Measurements from ENCODE around the gene ZFR2.
"Not testable (repeated sequence)": the region's sequence is repeated elsewhere in the genome, so short reads cannot be mapped to it uniquely, and the experiment has no call there.

ZFR2 gene
- total RNA-seq, result 0.30 to 1.3 (median 0.75) reads per million in 9 experiments

DNA sequence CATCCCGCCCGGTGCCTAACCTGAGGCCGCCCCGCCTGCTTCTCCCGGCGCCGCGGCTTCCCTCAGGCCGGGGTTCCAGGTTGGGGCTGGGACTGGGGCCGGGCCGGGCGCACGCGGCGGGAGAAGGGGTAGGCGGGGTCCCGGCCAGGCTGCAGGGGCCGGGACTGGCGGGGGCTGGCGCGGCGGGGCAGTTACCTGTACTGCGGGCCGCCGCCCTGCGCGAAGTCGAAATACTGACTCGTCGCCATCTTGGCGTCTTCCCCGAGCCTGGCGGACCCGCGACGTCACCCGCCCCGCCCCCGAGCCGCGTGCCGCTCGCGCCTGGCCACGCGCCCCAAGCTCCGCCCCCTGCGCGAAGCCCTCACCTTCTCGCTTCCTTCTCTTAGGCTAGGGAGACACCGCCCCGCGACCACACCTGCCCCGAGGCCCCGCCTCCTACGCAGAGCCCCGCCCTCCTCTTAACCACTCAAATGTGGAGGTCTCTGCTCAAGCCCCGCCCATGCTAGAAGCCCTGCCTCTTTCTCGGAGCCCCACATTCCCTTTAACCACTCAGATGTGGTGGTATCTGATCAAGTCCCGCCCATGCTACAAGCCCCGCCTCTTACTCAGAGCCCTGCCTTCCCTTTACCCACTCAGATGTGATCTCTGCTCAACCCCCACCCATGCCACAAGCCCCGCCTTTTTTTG is at the start of gene ZFR2:
Gene ZFR2 (minus strand): TSS at position 269 of the 687 bp plus-strand sequence. CDS start 21 bp downstream, at position 248.
- DNase-seq, result peak in 1 of 3 experiments; percentile 5
- peak within 1 kb of the TSS; percentile 45 to 63 for H3K4me3 Mint-ChIP-seq
- peaks cover 36 to 57% of the 10 kb centered on the region in 2 donors for H3K27me3 Mint-ChIP-seq
- peak within 1 kb of the TSS in 1 of 2 donors; percentile 63 for H3K27ac Mint-ChIP-seq
- peaks cover 7 to 16% of the 10 kb centered on the region in 2 donors for H3K4me1 Mint-ChIP-seq (ENCODE audit: low read depth in 2 of 2)
- no peaks in the 10 kb centered on the region for H3K9me3 Mint-ChIP-seq
- H3K36me3 Mint-ChIP-seq (ENCODE audit: insufficient read depth), result no peaks in the 10 kb centered on the region
- peak; percentile 39 for ATAC-seq (replicated peaks)

DNA sequence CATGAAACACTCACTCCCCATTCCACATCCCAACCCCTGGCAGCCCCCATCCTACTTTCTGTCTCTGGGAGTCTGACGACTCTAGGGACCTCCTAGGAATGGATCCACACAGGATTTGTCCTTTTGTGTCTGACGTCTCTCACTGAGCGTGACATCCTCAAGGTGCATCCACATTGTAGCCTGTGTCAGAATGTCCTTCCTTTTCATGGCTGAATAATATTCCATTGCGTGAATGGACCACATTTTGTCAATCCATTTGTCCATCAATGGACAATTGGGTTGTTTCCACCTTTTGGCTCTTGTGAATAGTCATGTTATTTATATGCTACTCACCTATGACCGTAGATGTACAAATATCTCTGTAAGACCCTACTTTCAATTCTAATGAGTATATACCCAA is 47.2 kb upstream of the ZFR2 start:
- no peak overlapping the region for H3K27ac Mint-ChIP-seq
- H3K27me3 Mint-ChIP-seq, result peaks cover 6 to 10% of the 10 kb centered on the region in 2 donors
- no peaks in the 10 kb centered on the region for H3K4me1 Mint-ChIP-seq (ENCODE audit: low read depth in 2 of 2)
- H3K36me3 Mint-ChIP-seq (ENCODE audit: insufficient read depth), result no peaks in the 10 kb centered on the region
- H3K4me3 Mint-ChIP-seq, result no peak overlapping the region
- ATAC-seq (replicated peaks), result no peak
- no peaks in the 10 kb centered on the region for H3K9me3 Mint-ChIP-seq
- DNase-seq, result no peak

DNA sequence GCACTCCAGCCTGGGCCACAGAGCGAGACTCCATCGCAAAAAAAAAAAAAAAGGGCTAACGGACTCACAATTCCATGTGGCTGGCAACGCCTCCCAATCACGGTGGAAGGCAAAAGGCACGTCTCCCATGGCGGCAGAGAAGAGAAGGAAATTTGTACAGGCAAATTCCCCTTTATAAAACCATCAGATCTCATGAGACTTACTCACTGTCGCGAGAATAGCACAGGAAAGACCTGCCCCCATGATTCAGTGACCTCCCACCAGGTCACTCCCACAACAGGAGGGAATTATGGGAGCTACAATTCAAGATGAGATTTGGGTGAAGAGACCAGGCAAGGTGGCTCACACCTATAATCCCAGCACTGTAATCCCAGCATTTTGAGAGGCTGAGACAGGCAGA is 45.4 kb upstream of the ZFR2 start:
- H3K36me3 Mint-ChIP-seq (ENCODE audit: insufficient read depth), result no peaks in the 10 kb centered on the region
- peaks cover 6 to 10% of the 10 kb centered on the region in 2 donors for H3K27me3 Mint-ChIP-seq
- no peaks in the 10 kb centered on the region for H3K9me3 Mint-ChIP-seq
- H3K27ac Mint-ChIP-seq, result no peak overlapping the region
- H3K4me3 Mint-ChIP-seq, result no peak overlapping the region
- ATAC-seq (replicated peaks) (no peak), DNase-seq (no peak)
- H3K4me1 Mint-ChIP-seq (ENCODE audit: low read depth in 2 of 2), result no peaks in the 10 kb centered on the region

DNA sequence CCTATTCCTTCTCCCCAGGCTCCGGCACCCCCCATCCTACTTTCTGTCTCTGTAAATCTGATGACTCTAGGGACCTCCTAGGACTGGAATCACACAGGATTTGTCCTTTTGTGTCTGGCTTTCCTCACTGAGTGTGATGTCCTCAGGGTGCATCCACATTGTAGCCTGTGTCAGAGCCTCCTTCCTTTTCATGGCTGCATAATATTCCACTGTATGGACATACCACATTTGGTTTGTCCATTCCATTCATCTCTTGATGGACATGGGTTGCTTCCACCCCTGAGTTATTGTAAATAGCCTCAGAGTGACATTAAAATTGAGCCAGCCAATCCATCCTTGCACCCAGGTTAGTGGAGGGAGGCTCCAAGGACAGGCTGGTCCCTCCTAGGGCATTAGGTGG is 41.3 kb upstream of the ZFR2 start:
- ATAC-seq (replicated peaks), result no peak
- DNase-seq, result no peak
- no peaks in the 10 kb centered on the region for H3K4me1 Mint-ChIP-seq (ENCODE audit: low read depth in 2 of 2)
- H3K4me3 Mint-ChIP-seq, result no peak overlapping the region
- H3K36me3 Mint-ChIP-seq (ENCODE audit: insufficient read depth), result no peaks in the 10 kb centered on the region
- H3K9me3 Mint-ChIP-seq, result no peaks in the 10 kb centered on the region
- no peak overlapping the region for H3K27ac Mint-ChIP-seq
- H3K27me3 Mint-ChIP-seq, result peaks cover 0 to 13% of the 10 kb centered on the region in 2 donors

DNA sequence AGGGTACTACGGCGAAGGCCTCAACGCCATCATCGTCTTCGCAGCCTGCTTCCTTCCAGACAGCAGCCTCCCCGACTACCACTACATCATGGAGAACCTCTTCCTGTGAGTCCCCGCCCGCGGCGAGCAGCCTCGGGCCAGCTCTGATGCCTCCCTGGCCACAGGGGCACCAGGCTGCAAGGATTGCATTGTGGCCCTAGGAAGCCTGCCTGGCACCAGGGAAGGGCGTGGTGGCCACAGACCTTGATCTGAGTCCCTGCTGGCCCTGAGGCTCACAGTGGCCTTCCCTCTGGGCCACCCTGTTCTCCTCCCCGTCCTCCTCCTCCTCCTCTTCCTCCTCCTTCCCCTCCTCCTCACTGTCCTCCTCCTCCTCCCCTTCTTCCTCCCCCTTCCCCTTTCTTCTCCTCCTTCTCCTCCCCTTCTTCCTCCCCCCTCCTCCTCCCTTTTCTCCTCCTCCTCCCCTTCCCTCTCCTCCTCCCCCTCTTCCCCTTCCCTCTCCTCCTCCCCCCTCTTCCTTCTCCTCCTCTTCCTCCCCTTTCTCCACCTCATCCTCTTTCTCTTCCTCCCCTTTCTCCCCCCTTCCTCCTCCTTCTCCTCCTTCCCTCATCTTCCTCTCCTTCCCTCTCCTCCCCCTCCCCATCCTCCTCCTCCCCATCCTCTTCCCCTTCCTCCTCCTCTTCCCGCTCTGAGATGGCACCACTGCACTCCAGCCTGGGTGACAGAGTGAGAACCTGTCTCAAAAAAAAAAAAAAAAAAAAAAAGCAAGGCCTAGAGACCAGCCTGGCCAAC is 39.6 kb upstream of the ZFR2 start:
- no peak overlapping the region for H3K4me3 Mint-ChIP-seq
- no peak overlapping the region for H3K27ac Mint-ChIP-seq
- H3K36me3 Mint-ChIP-seq (ENCODE audit: insufficient read depth), result no peaks in the 10 kb centered on the region
- DNase-seq, result no peak
- ATAC-seq (replicated peaks), result no peak
- H3K4me1 Mint-ChIP-seq (ENCODE audit: low read depth in 2 of 2), result no peaks in the 10 kb centered on the region
- H3K27me3 Mint-ChIP-seq, result peaks cover 0 to 17% of the 10 kb centered on the region in 2 donors
- H3K9me3 Mint-ChIP-seq, result no peaks in the 10 kb centered on the region

DNA sequence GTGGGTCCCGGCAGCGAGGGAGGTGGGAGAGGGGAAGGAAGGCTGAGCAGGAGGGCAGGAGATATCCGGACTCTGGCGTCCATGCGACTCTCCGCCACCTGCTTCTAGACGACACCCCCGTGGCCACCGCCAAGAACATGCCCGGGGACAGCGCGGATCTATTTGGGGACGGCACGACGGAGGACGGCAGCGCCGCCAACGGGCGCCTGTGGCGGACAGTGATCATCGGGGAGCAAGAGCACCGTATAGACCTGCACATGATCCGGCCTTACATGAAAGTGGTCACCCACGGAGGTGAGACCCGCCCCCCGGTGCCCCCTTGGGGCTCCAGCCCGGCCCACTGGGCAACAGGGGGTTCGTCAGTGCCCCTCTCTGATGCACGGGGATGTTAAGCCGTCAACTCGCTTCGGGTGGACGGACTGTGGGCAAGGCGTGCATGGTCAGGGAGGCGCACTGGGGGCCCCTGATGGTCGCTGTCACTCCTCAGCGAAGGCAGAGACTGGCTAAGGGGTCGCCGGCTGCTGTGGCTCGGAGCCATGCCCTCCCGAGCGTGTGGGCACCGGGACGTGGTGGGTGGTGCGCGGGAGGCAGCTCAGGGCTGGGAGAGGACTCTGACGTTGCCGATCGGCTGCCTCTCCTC is 38.9 kb upstream of the ZFR2 start:
- peaks cover 0 to 22% of the 10 kb centered on the region in 2 donors for H3K27me3 Mint-ChIP-seq
- H3K4me1 Mint-ChIP-seq (ENCODE audit: low read depth in 2 of 2), result no peaks in the 10 kb centered on the region
- no peak overlapping the region for H3K27ac Mint-ChIP-seq
- no peaks in the 10 kb centered on the region for H3K9me3 Mint-ChIP-seq
- no peak overlapping the region for H3K4me3 Mint-ChIP-seq
- DNase-seq (no peak), ATAC-seq (replicated peaks) (no peak)
- no peaks in the 10 kb centered on the region for H3K36me3 Mint-ChIP-seq (ENCODE audit: insufficient read depth)

DNA sequence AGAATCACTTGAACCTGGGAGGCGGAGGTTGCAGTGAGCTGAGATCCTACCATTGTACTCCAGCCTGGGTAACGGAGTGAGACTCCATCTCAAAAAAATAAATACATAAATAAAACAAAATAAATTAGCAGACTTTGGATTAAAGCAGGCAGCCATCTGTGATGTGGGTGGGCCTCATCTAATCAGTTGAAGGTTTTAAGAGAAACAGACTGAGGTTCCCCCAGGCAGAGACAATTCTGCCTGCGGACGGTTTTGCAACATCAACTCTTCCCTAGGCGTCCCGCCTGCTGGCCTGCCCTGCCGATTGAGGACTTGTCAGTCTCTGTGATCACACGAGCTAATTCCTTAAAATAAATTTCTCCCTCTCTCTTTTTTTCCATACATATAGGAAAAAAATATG is 35.4 kb upstream of the ZFR2 start:
- Mint-ChIP-seq H3K9me3 (no peaks in the 10 kb centered on the region), H3K36me3 (ENCODE audit: insufficient read depth) (no peaks in the 10 kb centered on the region), H3K4me1 (ENCODE audit: low read depth in 2 of 2) (no peaks in the 10 kb centered on the region), H3K4me3 (no peak overlapping the region), H3K27ac (no peak overlapping the region), H3K27me3 (peaks cover 0 to 28% of the 10 kb centered on the region in 2 donors)
- ATAC-seq (replicated peaks) (no peak), DNase-seq (no peak)

DNA sequence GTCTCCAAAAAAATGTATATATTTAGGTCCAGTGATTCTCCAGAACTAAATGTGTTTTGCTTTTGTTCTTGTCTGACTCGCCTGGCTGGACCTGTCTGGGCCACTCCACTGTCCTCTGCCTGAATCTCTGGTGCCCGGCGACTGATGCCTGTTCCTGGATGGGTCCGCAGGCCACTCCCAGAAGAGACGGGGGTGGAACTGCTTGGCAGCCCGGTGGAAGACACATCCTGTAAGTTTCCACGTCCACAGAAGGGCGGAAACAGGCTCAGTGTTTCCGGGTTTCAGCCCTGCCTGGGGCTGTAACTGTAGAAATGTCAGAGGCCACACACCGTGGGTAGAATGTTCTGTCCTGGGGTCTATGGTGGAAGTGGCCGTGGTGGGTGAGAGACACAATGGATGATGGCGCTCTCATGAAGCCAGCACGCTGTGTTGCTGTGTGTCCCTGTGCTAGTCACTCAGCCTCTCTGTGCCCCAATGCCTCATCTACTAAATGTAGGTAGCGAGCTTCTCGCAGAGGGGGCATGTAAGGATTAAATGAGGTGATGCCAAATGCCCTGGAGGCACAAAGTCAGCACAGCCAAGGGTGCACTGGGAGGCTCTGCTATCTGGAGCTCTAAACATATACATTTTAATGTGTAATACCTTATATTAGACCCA is 33.6 kb upstream of the ZFR2 start:
- no peak overlapping the region for H3K27ac Mint-ChIP-seq
- H3K27me3 Mint-ChIP-seq, result peaks cover 0 to 23% of the 10 kb centered on the region in 2 donors
- peaks cover 6% of the 10 kb centered on the region in 2 donors for H3K4me1 Mint-ChIP-seq (ENCODE audit: low read depth in 2 of 2)
- H3K9me3 Mint-ChIP-seq, result no peaks in the 10 kb centered on the region
- H3K4me3 Mint-ChIP-seq, result no peak overlapping the region
- no peak for DNase-seq
- H3K36me3 Mint-ChIP-seq (ENCODE audit: insufficient read depth), result no peaks in the 10 kb centered on the region
- ATAC-seq (replicated peaks), result no peak

DNA sequence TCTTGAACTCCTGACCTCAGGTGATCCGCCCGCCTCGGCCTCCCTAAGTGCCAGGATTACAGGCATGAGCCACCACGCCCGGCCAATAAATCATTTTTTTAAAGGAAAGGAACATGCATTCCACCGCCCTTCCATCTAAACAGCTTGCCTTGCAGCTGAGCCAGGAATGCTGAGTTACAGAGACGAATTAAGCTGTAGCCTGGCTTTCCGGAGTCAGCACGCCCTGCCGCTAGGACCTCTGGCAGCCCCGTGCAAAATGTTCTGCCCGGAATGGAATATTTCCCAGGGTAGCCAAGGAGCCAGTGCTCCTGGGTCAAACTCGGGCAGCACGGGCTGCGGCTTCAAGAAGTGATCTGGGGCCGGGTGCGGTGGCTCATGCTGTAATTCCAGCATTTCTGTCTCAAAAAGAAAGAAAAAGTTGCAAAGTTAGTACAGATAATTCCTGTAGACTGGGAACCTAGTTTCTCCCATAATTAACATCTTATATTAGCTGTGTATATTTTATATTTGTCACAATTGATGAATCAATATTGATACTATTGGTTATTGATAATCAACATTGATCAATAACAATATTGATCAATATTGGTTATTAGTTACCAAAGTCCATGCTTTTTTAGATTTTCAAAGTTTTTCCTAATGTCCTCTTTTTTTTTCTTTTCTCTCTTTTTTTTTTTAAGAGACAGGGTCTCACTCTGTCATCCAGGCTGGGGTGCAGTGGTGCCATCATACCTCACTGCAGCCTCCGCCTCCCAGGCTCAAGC is 30.9 kb upstream of the ZFR2 start:
- DNase-seq (no peak), ATAC-seq (replicated peaks) (no peak)
- H3K27ac Mint-ChIP-seq, result no peak overlapping the region
- H3K36me3 Mint-ChIP-seq (ENCODE audit: insufficient read depth), result no peaks in the 10 kb centered on the region
- H3K27me3 Mint-ChIP-seq, result peaks cover 0 to 11% of the 10 kb centered on the region in 2 donors
- H3K4me1 Mint-ChIP-seq (ENCODE audit: low read depth in 2 of 2), result peaks cover 6% of the 10 kb centered on the region in 2 donors
- H3K4me3 Mint-ChIP-seq, result no peak overlapping the region
- no peaks in the 10 kb centered on the region for H3K9me3 Mint-ChIP-seq

DNA sequence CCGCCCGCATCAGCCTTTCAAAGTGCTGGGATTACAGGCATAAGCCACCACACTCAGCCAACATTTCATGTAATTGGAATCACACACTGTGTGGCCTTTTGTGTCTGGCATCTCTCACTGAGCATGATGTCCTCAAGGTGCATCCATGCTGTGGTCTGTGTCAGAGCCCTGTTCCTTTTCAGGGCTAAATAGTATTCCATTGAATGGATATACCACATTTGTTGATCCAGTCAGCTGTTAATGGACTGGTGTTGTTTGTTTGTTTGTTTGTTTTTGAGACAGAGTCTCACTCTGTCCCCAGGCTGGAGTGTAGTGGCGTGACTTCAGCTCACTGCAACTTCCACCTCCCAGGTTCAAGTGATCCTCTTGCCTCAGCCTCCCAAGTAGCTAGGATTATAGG is 29.6 kb upstream of the ZFR2 start:
- Mint-ChIP-seq H3K36me3 (ENCODE audit: insufficient read depth) (no peaks in the 10 kb centered on the region), H3K27me3 (peaks cover 0 to 11% of the 10 kb centered on the region in 2 donors), H3K27ac (peak overlapping the region in 1 of 2 donors; percentile 75), H3K9me3 (no peaks in the 10 kb centered on the region), H3K4me3 (no peak overlapping the region), H3K4me1 (ENCODE audit: low read depth in 2 of 2) (peaks cover 6% of the 10 kb centered on the region in 2 donors)
- no peak for ATAC-seq (replicated peaks)
- no peak for DNase-seq

DNA sequence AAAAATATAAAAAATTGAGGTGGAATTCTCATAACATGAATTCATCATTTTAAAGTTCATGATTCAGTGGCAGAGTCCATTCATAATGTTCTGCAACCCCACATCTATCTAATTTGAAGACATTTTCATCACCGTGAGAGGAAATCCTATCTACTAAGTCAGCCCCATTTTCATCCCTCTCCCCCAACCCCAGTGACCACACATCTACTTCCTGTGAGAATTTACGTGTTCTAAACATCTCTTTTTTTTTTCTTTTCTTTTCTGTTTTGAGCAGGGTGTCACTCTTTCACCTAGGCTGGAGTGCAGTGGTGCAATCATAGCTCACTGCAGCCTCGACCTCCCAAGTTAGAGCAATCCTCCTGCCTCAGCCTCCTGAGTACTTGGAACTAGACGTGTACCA is 29.1 kb upstream of the ZFR2 start:
- Mint-ChIP-seq H3K27me3 (peaks cover 0 to 8% of the 10 kb centered on the region in 2 donors), H3K36me3 (ENCODE audit: insufficient read depth) (no peaks in the 10 kb centered on the region), H3K4me3 (peak overlapping the region in 1 of 2 donors; percentile 36), H3K9me3 (no peaks in the 10 kb centered on the region), H3K27ac (peak overlapping the region in 1 of 2 donors; percentile 75), H3K4me1 (ENCODE audit: low read depth in 2 of 2) (peaks cover 6% of the 10 kb centered on the region in 2 donors)
- ATAC-seq (replicated peaks), result peak; percentile 73
- peak in 1 of 3 experiments; percentile 22 for DNase-seq

DNA sequence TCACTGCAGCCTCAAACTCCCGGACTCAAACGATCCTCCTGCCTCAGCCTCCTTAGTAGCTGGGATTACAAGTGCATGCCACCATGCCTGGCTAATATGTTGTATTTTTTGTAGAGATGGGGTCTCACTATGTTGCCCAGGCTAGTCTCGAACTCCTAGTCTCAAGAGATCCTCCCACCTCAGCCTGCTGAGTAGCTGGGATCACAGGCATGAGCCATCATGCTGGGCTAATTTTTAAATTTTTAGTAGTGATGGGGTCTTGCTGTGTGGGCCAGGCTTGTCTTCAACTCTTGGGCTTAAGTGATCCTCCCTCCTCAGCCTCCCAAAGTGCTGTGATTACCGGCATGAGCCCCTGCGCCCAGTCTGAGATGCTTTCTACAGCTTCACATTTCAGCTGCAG is 26.9 kb upstream of the ZFR2 start:
- Mint-ChIP-seq H3K4me3 (no peak overlapping the region), H3K9me3 (no peaks in the 10 kb centered on the region), H3K27ac (no peak overlapping the region), H3K36me3 (ENCODE audit: insufficient read depth) (no peaks in the 10 kb centered on the region), H3K27me3 (no peaks in the 10 kb centered on the region), H3K4me1 (ENCODE audit: low read depth in 2 of 2) (peaks cover 6% of the 10 kb centered on the region in 2 donors)
- ATAC-seq (replicated peaks) (no peak), DNase-seq (no peak)

DNA sequence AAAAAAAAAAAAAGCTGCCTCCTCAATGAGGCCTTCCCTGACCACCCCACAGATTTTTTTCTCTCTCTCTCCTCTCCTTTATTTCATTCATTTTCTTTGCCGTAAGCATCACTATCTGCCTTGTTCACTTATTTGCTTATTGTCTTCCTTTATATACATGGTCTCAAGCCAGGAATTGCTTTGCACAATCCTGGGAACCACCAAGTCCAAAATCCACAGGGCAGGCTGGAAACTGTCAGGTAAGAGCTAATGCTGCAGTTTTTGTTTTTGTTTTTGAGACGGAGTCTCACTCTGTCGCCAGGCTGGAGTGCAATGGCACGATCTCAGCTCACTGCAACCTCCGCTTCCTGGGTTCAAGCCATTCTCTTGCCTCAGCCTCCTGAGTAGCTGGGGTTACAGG is 26.1 kb upstream of the ZFR2 start:
- not testable (repeated sequence) for H3K36me3 Mint-ChIP-seq (ENCODE audit: insufficient read depth); H3K27me3 Mint-ChIP-seq; DNase-seq; H3K4me1 Mint-ChIP-seq (ENCODE audit: low read depth in 2 of 2); H3K9me3 Mint-ChIP-seq; H3K27ac Mint-ChIP-seq; H3K4me3 Mint-ChIP-seq; ATAC-seq (replicated peaks)

Measured in effector memory CD8-positive, alpha-beta T cell (primary cell).